HEK293T (cell line): ENCODE data around the gene SRGAP3.

Experiments
- CTCF ChIA-PET: fragments of 350-600 bp; formaldehyde crosslinking; extraction: SDS; loops from one replicate; lab custom pipeline; 2021; ENCODE audit warnings: antibody characterized with exemption, inconsistent platforms; lab: Yijun Ruan, JAX
- POLR2A ChIA-PET: fragments of 350-600 bp; formaldehyde crosslinking; extraction: SDS; loops from one replicate; lab custom pipeline; 2020; ENCODE audit warnings: antibody characterized with exemption, inconsistent platforms; lab: Yijun Ruan, JAX
- DNase-seq: peaks from one replicate; pipeline ENCODE4 v3.0.0; 2012; ENCODE audit warnings: mixed read lengths; ENCODE audit errors: extremely low spot score
- ARNT ChIP-seq: fragments of 450-650 bp; IDR thresholded peaks from 2 replicates; pipeline ENCODE4 v1.6.1; 2017; ENCODE audit warnings: mild to moderate bottlenecking
- BHLHE40 ChIP-seq: fragments of 450-650 bp; IDR thresholded peaks from 2 replicates; pipeline ENCODE4 v1.6.1; 2016; ENCODE audit warnings: mild to moderate bottlenecking, moderate library complexity, borderline replicate concordance
- CTBP1 ChIP-seq: fragments of 450-650 bp; IDR thresholded peaks from 2 replicates; pipeline ENCODE4 v1.6.1; 2016; ENCODE audit warnings: borderline replicate concordance
- ELF4 ChIP-seq: fragments of 450-650 bp; IDR thresholded peaks from 2 replicates; pipeline ENCODE4 v1.6.1; 2017; ENCODE audit warnings: antibody characterized with exemption
- FOXA1 ChIP-seq: fragments of 450-650 bp; IDR thresholded peaks from 2 replicates; pipeline ENCODE4 v1.6.1; 2016; ENCODE audit warnings: mild to moderate bottlenecking
- FOXK2 ChIP-seq: fragments of 450-650 bp; IDR thresholded peaks from 2 replicates; pipeline ENCODE4 v1.6.1; 2016; ENCODE audit warnings: mild to moderate bottlenecking
- FOXM1 ChIP-seq: fragments of 450-650 bp; IDR thresholded peaks from 2 replicates; pipeline ENCODE4 v1.6.1; 2017; ENCODE audit warnings: mild to moderate bottlenecking, borderline replicate concordance
- HDGF ChIP-seq: fragments of 450-650 bp; IDR thresholded peaks from 2 replicates; pipeline ENCODE4 v1.6.1; 2017; ENCODE audit warnings: antibody characterized with exemption, borderline replicate concordance
- L3MBTL2 ChIP-seq: fragments of 450-650 bp; conservative IDR thresholded peaks from 2 replicates; pipeline ENCODE4 v1.6.1; 2016; ENCODE audit warnings: mild to moderate bottlenecking
- LEF1 ChIP-seq: fragments of 450-650 bp; IDR thresholded peaks from 2 replicates; pipeline ENCODE4 v1.6.1; 2017; ENCODE audit warnings: mild to moderate bottlenecking, borderline replicate concordance
- NFRKB ChIP-seq: fragments of 450-650 bp; IDR thresholded peaks from 2 replicates; pipeline ENCODE4 v1.6.1; 2016; ENCODE audit warnings: mild to moderate bottlenecking, moderate library complexity
- SP1 ChIP-seq: fragments of 450-650 bp; IDR thresholded peaks from 2 replicates; pipeline ENCODE4 v1.6.1; 2017
- SUZ12 ChIP-seq: fragments of 450-650 bp; IDR thresholded peaks from 2 replicates; pipeline ENCODE4 v1.6.1; 2016; ENCODE audit warnings: mild to moderate bottlenecking
- TARDBP ChIP-seq: fragments of 450-650 bp; IDR thresholded peaks from 2 replicates; pipeline ENCODE4 v1.6.1; 2016
- ZNF384 ChIP-seq: fragments of 450-650 bp; IDR thresholded peaks from 2 replicates; pipeline ENCODE4 v1.6.1; 2016
- TF ChIP-seq, protein P1 (sequence below): fragments of 450-650 bp; IDR thresholded peaks from 2 replicates; pipeline ENCODE4 v1.6.1; 2016

Gene SRGAP3

GRCh38 chr3:9110316-9110715 is 139.1 kb downstream of the SRGAP3 start:
- ChIA-PET CTCF (no interaction called here), POLR2A (no interaction called here)
- DNase-seq: no peak
- no peak for TF ChIP-seq LEF1
- TF ChIP-seq FOXM1: no peak
- TF ChIP-seq NFRKB: no peak
- TF ChIP-seq ARNT: no peak

DNA sequence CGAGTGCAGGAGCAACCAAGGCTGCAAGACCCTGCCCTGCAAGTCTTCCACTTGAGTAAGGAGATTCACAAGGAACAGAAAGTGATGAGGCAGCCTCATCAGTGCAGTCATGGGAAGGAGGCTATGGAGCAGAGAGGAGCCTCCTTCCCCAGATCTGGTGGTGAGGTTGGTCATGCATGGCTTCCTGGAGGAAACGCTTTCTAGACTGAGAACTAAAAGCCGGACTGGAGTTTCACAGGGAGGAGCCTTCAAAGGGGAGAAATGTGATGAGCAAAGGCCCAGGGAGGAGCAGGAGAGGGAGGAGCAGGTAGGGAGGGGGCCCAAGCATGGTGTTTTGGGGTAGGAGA is 139.9 kb downstream of the SRGAP3 start:
- DNase-seq: no peak
- POLR2A ChIA-PET: no interaction called here
- no peak for TF ChIP-seq NFRKB
- TF ChIP-seq HDGF: no peak
- no peak for TF ChIP-seq LEF1
- no peak for TF ChIP-seq FOXM1
- no peak for TF ChIP-seq ZNF384
- no peak for TF ChIP-seq L3MBTL2
- no peak for TF ChIP-seq TARDBP
- TF ChIP-seq CTBP1: no peak
- TF ChIP-seq, protein P1, sequence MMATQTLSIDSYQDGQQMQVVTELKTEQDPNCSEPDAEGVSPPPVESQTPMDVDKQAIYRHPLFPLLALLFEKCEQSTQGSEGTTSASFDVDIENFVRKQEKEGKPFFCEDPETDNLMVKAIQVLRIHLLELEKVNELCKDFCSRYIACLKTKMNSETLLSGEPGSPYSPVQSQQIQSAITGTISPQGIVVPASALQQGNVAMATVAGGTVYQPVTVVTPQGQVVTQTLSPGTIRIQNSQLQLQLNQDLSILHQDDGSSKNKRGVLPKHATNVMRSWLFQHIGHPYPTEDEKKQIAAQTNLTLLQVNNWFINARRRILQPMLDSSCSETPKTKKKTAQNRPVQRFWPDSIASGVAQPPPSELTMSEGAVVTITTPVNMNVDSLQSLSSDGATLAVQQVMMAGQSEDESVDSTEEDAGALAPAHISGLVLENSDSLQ: no peak
- no peak for TF ChIP-seq ELF4
- no peak for TF ChIP-seq FOXK2
- TF ChIP-seq ARNT: no peak
- CTCF ChIA-PET: no interaction called here

GRCh38 chr3:9108876-9109567 is 140.4 kb downstream of the SRGAP3 start:
- no peak for DNase-seq
- CTCF ChIA-PET: no interaction called here
- POLR2A ChIA-PET: no interaction called here
- TF ChIP-seq L3MBTL2 (no peak), TARDBP (no peak), ELF4 (no peak), LEF1 (no peak), BHLHE40 (no peak), ARNT (no peak), HDGF (no peak), FOXA1 (no peak)
- TF ChIP-seq, protein P1: no peak

DNA sequence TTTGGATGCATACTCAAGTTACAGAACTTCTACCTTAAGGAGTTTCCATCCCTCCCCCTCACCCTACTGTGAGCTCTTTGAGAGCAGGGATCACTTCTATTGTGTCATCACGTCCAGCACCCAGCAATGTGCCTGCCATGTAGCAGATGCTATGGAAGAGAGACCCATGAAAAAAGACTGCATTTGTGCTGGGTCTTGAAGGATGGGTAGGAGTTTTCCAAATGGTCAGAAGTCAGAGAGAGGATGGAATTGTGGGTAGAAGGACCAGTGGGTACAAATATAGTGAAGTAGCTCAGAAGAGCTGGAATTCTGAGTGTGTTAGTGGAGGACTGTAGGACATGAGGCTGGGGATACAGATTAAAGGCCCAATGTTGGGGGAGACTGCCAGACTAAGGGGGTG is 141.7 kb downstream of the SRGAP3 start:
- ChIA-PET CTCF (no interaction called here), POLR2A (no interaction called here)
- no peak for DNase-seq
- TF ChIP-seq FOXM1: no peak

GRCh38 chr3:9105421-9105820 is 144.0 kb downstream of the SRGAP3 start:
- ChIA-PET POLR2A (no interaction called here), CTCF (no interaction called here)
- DNase-seq: no peak
- TF ChIP-seq SUZ12 (no peak), FOXA1 (no peak), LEF1 (no peak), SP1 (no peak), ZNF384 (no peak), CTBP1 (no peak), L3MBTL2 (no peak), ARNT (no peak), FOXM1 (no peak), HDGF (no peak), ELF4 (no peak), TARDBP (no peak)
- TF ChIP-seq, protein P1: no peak

DNA sequence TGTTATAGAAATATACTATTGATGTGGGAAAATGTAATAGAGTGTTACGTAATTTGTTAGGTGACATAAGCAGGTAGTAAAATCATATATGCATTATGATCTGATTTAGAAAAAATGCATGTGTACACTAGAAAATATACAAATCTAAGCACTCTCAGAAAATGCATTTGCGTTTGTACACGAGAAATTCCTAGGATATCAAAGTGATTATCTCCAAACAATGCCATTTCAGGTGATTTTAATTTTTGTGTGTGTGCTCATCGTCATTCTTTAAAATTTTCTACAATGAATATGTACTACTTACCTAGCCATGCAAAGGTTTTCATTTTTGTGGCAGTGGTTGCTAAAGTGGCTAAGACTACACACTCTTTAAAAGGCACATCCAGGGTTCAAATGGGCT is 145.3 kb downstream of the SRGAP3 start:
- ChIA-PET CTCF (no interaction called here), POLR2A (no interaction called here)
- DNase-seq: no peak
- TF ChIP-seq NFRKB (no peak), FOXM1 (no peak), BHLHE40 (no peak), ARNT (no peak), FOXA1 (no peak), CTBP1 (no peak), TARDBP (no peak), ELF4 (no peak), ZNF384 (no peak), FOXK2 (no peak), HDGF (no peak), LEF1 (no peak), SUZ12 (no peak), SP1 (no peak), L3MBTL2 (no peak)
- TF ChIP-seq, protein P1: no peak
